Measurements from ENCODE around the gene MRPL58. TPM values are rescaled to one million over a fixed set of nuclear protein-coding genes. Genes with fewer than 3 reads are reported as not detected.

Gene MRPL58
- total and polyA plus RNA-seq, 2 donors (not counting 1 experiment from before 2014, with no cell fraction given): 20.8 to 21.6 TPM

- no peak overlapping the region for H3K27ac ChIP-seq (ENCODE audit: low read length in 2 of 2)
Observed at GRCh38 chr17:74972973-74973328, 39.5 kb upstream of the MRPL58 start.

More at GRCh38 chr17:74972973-74973328, 39.5 kb upstream of the MRPL58 start:
- ChIA-PET POLR2A (interaction anchor here (0.7 to 1.1 kb wide), 5 partner anchors 9 to 229 kb away, joined by 3 to 4 read pairs (median 3); partner anchors contain the start of genes CDR2L and MRPL58), CTCF (interaction anchor here (0.6 to 7.7 kb wide), 7 partner anchors 11 to 228 kb away, joined by 3 to 67 read pairs (median 8); partner anchors contain the start of genes MRPL58 and NT5C)
- TF ChIP-seq CTCF (IDR thresholded peaks at IDR 0.05): no peak
- no peak for TF ChIP-seq EZH2 (IDR thresholded peaks at IDR 0.05; ENCODE audit: borderline replicate concordance, insufficient read depth, low read depth, low read length, poor library complexity, severe bottlenecking)
- Histone ChIP-seq H3K27me3 (replicated peaks in 1 of 4; ENCODE audit: control extremely low read depth in 1 of 4, control insufficient read depth in 3 of 4, insufficient read depth in 4 of 4, low read length in 3 of 4) (peaks cover 0 to 51% (median 13%) of the 10 kb centered on the region in 4 experiments), H4K20me1 (ENCODE audit: control insufficient read depth, insufficient read depth, low read length, poor library complexity, severe bottlenecking) (no peaks in the 10 kb centered on the region), H3K4me1 (ENCODE audit: control insufficient read depth in 2 of 2, insufficient read depth in 2 of 2, low read length in 2 of 2) (peaks cover 13 to 16% of the 10 kb centered on the region in 2 donors), H3K36me3 (replicated peaks in 1 of 2; ENCODE audit: control extremely low read depth in 1 of 2, control insufficient read depth in 1 of 2, extremely low read depth in 1 of 2, insufficient read depth in 2 of 2, low read length in 1 of 2) (no peaks in the 10 kb centered on the region), H2AFZ (ENCODE audit: insufficient read depth, low read depth, low read length, poor library complexity, severe bottlenecking) (peak overlapping the region; percentile 84), H3K4me2 (replicated peaks; ENCODE audit: low read depth, low read length, poor library complexity, severe bottlenecking) (peak overlapping the region; percentile 92), H3K79me2 (ENCODE audit: control insufficient read depth, insufficient read depth, low read length) (no peaks in the 10 kb centered on the region), H3K9me3 (ENCODE audit: control extremely low read depth in 1 of 3, control insufficient read depth in 2 of 3, insufficient read depth in 1 of 3, low read length in 2 of 3) (peaks cover 0 to 6% (median 0%) of the 10 kb centered on the region in 3 donors), H3K4me3 (ENCODE audit: control extremely low read depth in 1 of 5, extremely low read depth in 1 of 5, insufficient read depth in 1 of 5, low read depth in 2 of 5, low read length in 4 of 5) (peak overlapping the region in 4 of 5 experiments; percentile 17 to 66 (median 52)), H3K9ac (ENCODE audit: low read length) (peak overlapping the region; percentile 68)
- Mint-ChIP-seq H3K27me3 (peaks cover 27% of the 10 kb centered on the region), H3K4me1 (peaks cover 9% of the 10 kb centered on the region), H3K27ac (peak overlapping the region; percentile 46), H3K9me3 (ENCODE audit: insufficient read depth) (no peaks in the 10 kb centered on the region), H3K4me3 (peak overlapping the region; percentile 86)
- no peak for DNase-seq
- ATAC-seq (ENCODE audit: low read depth): no peak
- intact Hi-C loops (cut with micrococcal nuclease): loop anchor here (1.0 kb wide), 2 partner anchors 14 to 39 kb away; partner anchors contain the start of genes CDR2L and MRPL58
- WGBS (ENCODE audit: insufficient coverage): 8% methylated on average over 13 of the region's 17 CpGs

Data from B cell (primary cell).